CD4-positive, alpha-beta T cell (primary cell): ENCODE results near the gene RBMS2. TPM values are rescaled to one million over a fixed set of nuclear protein-coding genes. Genes with fewer than 3 reads are reported as not detected.
"Not testable (repeated sequence)": the region's sequence is repeated elsewhere in the genome, so short reads cannot be mapped to it uniquely, and the experiment has no call there.

Experiments used
- ATAC-seq: fragments of 200-7000 bp; cut with Tn5 transposase; one replicate; pipeline ENCODE4 v1.10.0; 2022; ENCODE audit warnings: mild to moderate bottlenecking; ENCODE audit not compliant: poor library complexity
- CTCF ChIA-PET: fragments of 350-600 bp; sonication (Branson Sonifier 250); formaldehyde crosslinking; loops from one replicate; lab custom pipeline; 2021; ENCODE audit warnings: antibody characterized with exemption, inconsistent platforms; lab: Charles Lee
- POLR2A ChIA-PET: fragments of 350-600 bp; sonication (Branson Sonifier 250); formaldehyde crosslinking; loops from one replicate; lab custom pipeline; 2021; ENCODE audit warnings: antibody characterized with exemption, inconsistent platforms; lab: Charles Lee
- DNase-seq, 14 experiments: peaks; one replicate each; pipeline ENCODE4 v3.0.0-alpha.2; 2013 to 2020; ENCODE audit warnings: mixed read lengths in 2 of 14
- H3K27ac ChIP-seq, 2 donors: one replicate each; pipeline versions ENCODE4 v1.5.1 to v1.7.0; 2013; ENCODE audit warnings: low read length in 2 of 2, low read depth in 1 of 2, mild to moderate bottlenecking in 1 of 2
- H3K27me3 ChIP-seq, 2 experiments: 1 replicate in 1 of 2; 2 replicates in 1 of 2; pipeline versions ENCODE4 v1.6.1 to v1.7.0; 2013; ENCODE audit warnings: low read length in 2 of 2, control low read depth in 1 of 2, mild to moderate bottlenecking in 1 of 2, moderate library complexity in 1 of 2; ENCODE audit not compliant: insufficient read depth in 2 of 2, control insufficient read depth in 1 of 2
- H3K36me3 ChIP-seq: one replicate; pipeline ENCODE4 v1.6.1; 2013; ENCODE audit warnings: low read length, control low read depth; ENCODE audit not compliant: insufficient read depth
- H3K4me1 ChIP-seq: one replicate; pipeline ENCODE4 v1.6.1; 2013; ENCODE audit warnings: low read length, control low read depth; ENCODE audit not compliant: insufficient read depth
- H3K4me3 ChIP-seq: one replicate; pipeline ENCODE4 v1.5.1; 2013; ENCODE audit warnings: mild to moderate bottlenecking, low read length, moderate library complexity
- H3K9me3 ChIP-seq, 2 experiments: 1 replicate in 1 of 2; 2 replicates in 1 of 2; pipeline versions ENCODE4 v1.6.1 to v1.7.0; 2013; ENCODE audit warnings: low read length in 2 of 2, mild to moderate bottlenecking in 2 of 2, control low read depth in 1 of 2, moderate library complexity in 1 of 2; ENCODE audit not compliant: control insufficient read depth in 1 of 2, insufficient read depth in 1 of 2
- H3K27ac Mint-ChIP-seq: one replicate; pipeline ENCODE4 v1.8.0; 2020; ENCODE audit warnings: mixed read lengths
- H3K27me3 Mint-ChIP-seq: one replicate; pipeline ENCODE4 v1.8.0; 2021; ENCODE audit warnings: mixed read lengths
- H3K36me3 Mint-ChIP-seq: one replicate; pipeline ENCODE4 v1.8.0; 2021; ENCODE audit warnings: low read depth, mixed read lengths
- H3K4me1 Mint-ChIP-seq: one replicate; pipeline ENCODE4 v1.8.0; 2021; ENCODE audit warnings: low read depth, mixed read lengths
- H3K4me3 Mint-ChIP-seq: one replicate; pipeline ENCODE4 v1.8.0; 2020; ENCODE audit warnings: mild to moderate bottlenecking, mixed read lengths
- H3K9me3 Mint-ChIP-seq: one replicate; pipeline ENCODE4 v1.8.0; 2020; ENCODE audit warnings: mixed read lengths
- CTCF ChIP-seq: fragments of 200-600 bp; IDR thresholded peaks from one replicate; pipeline ENCODE4 v1.8.0; 2022; ENCODE audit warnings: antibody characterized with exemption, mild to moderate bottlenecking
- intact Hi-C, 2 experiments: fragments of 100-400 bp; cut with DNase I in 1 of 2; cut with micrococcal nuclease in 1 of 2; formaldehyde crosslinking; loops; one replicate each; pipeline versions ENCODE4 v1.15.1 to v1.9.0; 2023 to 2025; cut with DNase I, micrococcal nuclease
- total RNA-seq, 174 experiments: library from RNA in 2 of 174; stranded (reverse) in 2 of 174; gene quantifications; one replicate each; pipeline ENCODE4 v1.2.3 and lab custom pipeline; 2021 to 2026

RBMS2 gene
- total RNA-seq, 2 experiments from 2014 or later, result 5.1 to 10.8 TPM

GRCh38 chr12:56510786-56511185 lies 10.8 kb upstream of the RBMS2 start:
- no peak overlapping the region for H3K4me3 Mint-ChIP-seq
- Histone ChIP-seq H3K36me3 (no peaks in the 10 kb centered on the region), H3K9me3 (no peaks in the 10 kb centered on the region), H3K4me3 (no peak overlapping the region), H3K27me3 (no peaks in the 10 kb centered on the region), H3K27ac (no peak overlapping the region), H3K4me1 (no peaks in the 10 kb centered on the region)
- H3K27me3 Mint-ChIP-seq, result peaks cover 15% of the 10 kb centered on the region
- DNase-seq (no peak), ATAC-seq (no peak)
- ChIA-PET CTCF (interaction anchor here (1.0 kb wide), 1 partner anchor 63 kb away, joined by 4 read pairs; no protein-coding TSS in a partner anchor), POLR2A (no interaction called here)
- H3K27ac Mint-ChIP-seq, result no peak overlapping the region
- H3K9me3 Mint-ChIP-seq, result no peaks in the 10 kb centered on the region
- no peaks in the 10 kb centered on the region for H3K36me3 Mint-ChIP-seq
- peaks cover 5% of the 10 kb centered on the region for H3K4me1 Mint-ChIP-seq
- intact Hi-C loops, result loop anchor here in 1 of 2 experiments (5.0 kb wide), 1 partner anchor 477 kb away; no protein-coding TSS in a partner anchor
- no peak for TF ChIP-seq CTCF

DNA sequence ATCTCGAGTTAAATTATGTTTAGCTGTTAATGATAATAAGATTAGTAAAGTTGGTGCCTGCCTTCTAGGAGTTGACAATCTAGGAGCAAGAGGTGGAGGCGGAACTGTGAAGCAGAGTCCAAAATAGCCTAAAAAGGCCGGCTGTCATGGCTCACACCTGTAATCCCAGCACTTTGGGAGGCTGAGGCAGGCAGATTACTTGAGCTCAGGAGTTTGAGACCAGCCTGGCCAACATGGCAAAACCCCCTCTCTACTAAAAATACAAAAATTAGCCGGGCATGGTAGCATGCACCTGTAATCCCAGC lies 7.7 kb upstream of the RBMS2 start:
- not testable (repeated sequence) for H3K4me1 Mint-ChIP-seq, H3K27ac ChIP-seq, H3K36me3 ChIP-seq, H3K27ac Mint-ChIP-seq, DNase-seq, H3K27me3 ChIP-seq, H3K4me3 Mint-ChIP-seq, H3K9me3 ChIP-seq, H3K4me3 ChIP-seq, H3K9me3 Mint-ChIP-seq, ATAC-seq, H3K4me1 ChIP-seq, H3K36me3 Mint-ChIP-seq
- ChIA-PET POLR2A (interaction anchor here (0.7 to 1.5 kb wide), 6 partner anchors 8 to 598 kb away, joined by 4 to 7 read pairs (median 5); partner anchors contain the start of genes GLS2 and RBMS2), CTCF (interaction anchor here (0.7 to 2.9 kb wide), 13 partner anchors 9 to 122 kb away, joined by 3 to 17 read pairs (median 4); no protein-coding TSS in a partner anchor)
- intact Hi-C loops, result loop anchor here (2.0 to 5.0 kb wide), 3 partner anchors 123 to 473 kb away; no protein-coding TSS in a partner anchor
- peaks cover 15% of the 10 kb centered on the region for H3K27me3 Mint-ChIP-seq

GRCh38 chr12:56517854-56518253 lies 3.8 kb upstream of the RBMS2 start:
- no peak for DNase-seq
- H3K27ac Mint-ChIP-seq, result no peak overlapping the region

More at GRCh38 chr12:56517854-56518253, 3.8 kb upstream of the RBMS2 start:
- H3K9me3 Mint-ChIP-seq, result no peaks in the 10 kb centered on the region
- TF ChIP-seq CTCF, result no peak
- peaks cover 20% of the 10 kb centered on the region for H3K4me1 ChIP-seq
- H3K4me3 ChIP-seq, result no peak overlapping the region
- no peak overlapping the region for H3K27ac ChIP-seq
- no peak overlapping the region for H3K4me3 Mint-ChIP-seq
- ATAC-seq, result no peak
- H3K36me3 ChIP-seq, result no peaks in the 10 kb centered on the region
- H3K27me3 Mint-ChIP-seq, result peaks cover 5% of the 10 kb centered on the region
- intact Hi-C loops, result no loop called here
- ChIA-PET CTCF (no interaction called here), POLR2A (no interaction called here)
- H3K27me3 ChIP-seq, result no peaks in the 10 kb centered on the region
- peaks cover 40% of the 10 kb centered on the region for H3K4me1 Mint-ChIP-seq
- H3K36me3 Mint-ChIP-seq, result no peaks in the 10 kb centered on the region
- H3K9me3 ChIP-seq, result no peaks in the 10 kb centered on the region
